ENCODE results near the gene RPL22. TPM values are rescaled to one million over a fixed set of nuclear protein-coding genes. Genes with fewer than 3 reads are reported as not detected.

The RPL22 gene
- 1,162 TPM for polyA plus RNA-seq (2013, experiment 1 of 2)
- 1,142 TPM for polyA plus RNA-seq (2013, experiment 2 of 2)

DNA sequence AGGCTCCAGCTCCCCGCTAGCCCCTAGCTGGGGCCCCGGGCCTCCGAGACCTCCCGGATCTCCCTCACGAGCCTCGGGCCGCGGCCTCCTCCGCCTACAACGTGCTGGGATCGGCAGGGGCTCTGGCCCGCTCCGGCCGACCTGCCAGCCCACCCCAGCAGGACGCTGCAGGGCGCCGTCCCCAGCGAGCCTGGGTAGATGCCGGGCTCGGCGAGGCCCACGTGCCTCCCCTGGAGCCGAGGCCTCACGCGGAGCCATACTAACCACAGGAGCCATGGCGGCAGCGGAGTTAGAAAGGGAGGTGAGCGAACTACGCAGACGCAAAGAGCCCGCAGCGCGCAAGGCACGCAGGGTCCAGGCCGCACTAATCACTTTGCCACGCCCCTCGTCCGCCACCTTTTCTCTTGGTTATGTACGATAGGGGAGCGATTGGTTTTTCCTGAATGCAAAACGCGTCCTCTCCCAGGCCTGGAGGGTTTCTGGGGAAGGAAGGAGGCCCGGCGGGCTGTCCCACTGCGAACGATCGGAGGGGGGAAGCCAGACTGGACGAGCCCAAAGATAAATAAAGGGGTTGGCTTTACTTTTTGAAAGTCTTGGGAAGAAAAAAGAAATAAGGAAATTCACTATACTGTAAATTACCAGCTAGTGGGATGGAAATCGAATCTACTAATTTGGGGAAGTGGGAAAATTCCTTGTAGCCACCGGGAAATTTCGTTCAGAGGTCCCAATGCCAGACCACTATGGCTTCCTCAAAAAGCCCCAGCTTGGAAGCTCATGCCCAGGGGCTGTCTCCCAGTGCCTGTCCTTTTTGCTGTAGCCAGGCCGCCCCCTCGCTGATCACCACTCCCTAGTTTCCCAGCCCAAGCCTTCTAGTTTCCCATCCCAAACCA is at the start of gene RPL22:
Gene RPL22, minus strand, starts transcription at position 298 of the 890 bp plus-strand sequence. Its CDS starts 22 bp downstream, at position 276.
- peak within 1 kb of the TSS; percentile 100 for H3K56ac ChIP-seq (ENCODE audit: low read length)
- peaks cover 5% of the 10 kb centered on the region for H3K36me3 ChIP-seq (ENCODE audit: control insufficient read depth, insufficient read depth, low read length)
- H3K9ac ChIP-seq (ENCODE audit: low read length) = peak within 1 kb of the TSS; percentile 94
- peak within 1 kb of the TSS; percentile 81 for H3K18ac ChIP-seq (ENCODE audit: low read length)
- peak within 1 kb of the TSS; percentile 35 for H3K27ac ChIP-seq (ENCODE audit: low read depth, low read length)
- H2BK120ac ChIP-seq (ENCODE audit: low read depth, low read length) = peak within 1 kb of the TSS; percentile 69
- no peak within 1 kb of the TSS for H2BK15ac ChIP-seq (replicated peaks; ENCODE audit: low read depth)
- H3K79me2 ChIP-seq (ENCODE audit: control insufficient read depth, insufficient read depth, low read length) = peaks cover 38% of the 10 kb centered on the region
- H2BK5ac ChIP-seq (ENCODE audit: low read length) = peak within 1 kb of the TSS; percentile 95
- H4K5ac ChIP-seq (ENCODE audit: low read length) = peak within 1 kb of the TSS; percentile 100
- peak within 1 kb of the TSS; percentile 95 for H3K4me3 ChIP-seq (ENCODE audit: low read length)
- peak within 1 kb of the TSS; percentile 100 for H3K4ac ChIP-seq (ENCODE audit: low read depth, low read length)
- peak; percentile 100 for DNase-seq
- peak within 1 kb of the TSS; percentile 96 for H3K4me2 ChIP-seq (ENCODE audit: low read length)
- H2AK5ac ChIP-seq (ENCODE audit: low read length) = peak within 1 kb of the TSS; percentile 90
- no CpG with 5 or more reads among the region's 53 CpGs for WGBS (ENCODE audit: extremely low coverage, insufficient coverage, low lambda C conversion rate)
- peaks cover 8% of the 10 kb centered on the region for H3K4me1 ChIP-seq (ENCODE audit: control insufficient read depth, low read depth, low read length)
- H4K8ac ChIP-seq (ENCODE audit: low read depth, low read length) = peak within 1 kb of the TSS; percentile 88
- peak within 1 kb of the TSS; percentile 100 for H3K23ac ChIP-seq (ENCODE audit: low read length)
- H3K27me3 ChIP-seq (ENCODE audit: insufficient read depth, low read length, poor library complexity) = no peaks in the 10 kb centered on the region
- peaks cover 8% of the 10 kb centered on the region for H3K79me1 ChIP-seq (ENCODE audit: low read length)

DNA sequence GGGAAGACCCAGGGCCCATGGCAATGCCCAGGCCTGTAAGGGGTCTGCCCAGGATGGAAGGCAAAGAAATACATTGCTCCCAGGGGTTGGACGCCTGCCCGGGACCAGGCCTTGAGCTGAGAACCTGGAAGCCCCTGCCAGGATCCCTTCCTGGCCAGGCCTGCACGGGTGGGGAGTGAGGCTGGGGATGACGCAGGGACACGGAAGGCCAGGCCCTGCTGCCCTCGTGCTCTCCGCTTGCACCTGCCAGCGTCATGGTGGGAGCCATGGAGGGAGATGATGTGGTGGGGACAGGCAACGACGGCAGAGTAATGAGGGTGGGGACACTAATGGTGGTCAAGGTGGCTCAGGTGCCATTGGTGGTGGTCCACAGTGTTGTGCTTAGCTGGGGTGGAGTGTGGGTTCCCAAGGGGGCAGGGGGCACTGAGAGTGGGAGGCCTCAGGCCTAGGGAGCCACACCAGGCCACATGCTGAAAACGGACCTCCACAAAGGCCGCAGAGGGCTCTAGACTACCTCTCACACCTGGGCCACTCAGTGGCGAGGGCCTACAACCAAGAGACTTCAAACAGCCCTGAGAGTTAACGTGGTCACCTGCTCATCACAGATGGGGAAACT is 48.9 kb upstream of the RPL22 start:
- WGBS (ENCODE audit: extremely low coverage, insufficient coverage, low lambda C conversion rate) = no CpG with 5 or more reads among the region's 14 CpGs

DNA sequence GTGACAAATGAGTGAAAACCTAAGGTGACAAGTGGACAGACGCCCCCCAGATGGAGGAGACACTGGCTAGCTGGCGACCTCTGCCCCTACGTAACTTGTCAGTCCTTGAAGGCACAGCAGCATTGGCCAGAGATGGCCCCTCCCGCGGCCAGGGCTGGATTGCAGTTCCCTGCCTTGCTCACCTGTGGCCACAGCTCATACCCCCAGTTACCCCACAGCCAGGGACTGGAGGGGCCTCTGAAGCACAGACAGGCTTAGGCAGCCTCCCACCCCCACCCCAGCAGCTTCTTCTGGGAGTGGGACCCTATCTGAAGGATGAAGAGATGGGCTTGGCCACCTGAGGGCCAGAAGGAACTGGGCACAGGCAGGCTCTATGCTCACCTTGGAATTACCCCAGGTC is 48.3 kb upstream of the RPL22 start:
- Histone ChIP-seq H2AK5ac (ENCODE audit: low read length) (no peak overlapping the region), H3K79me2 (ENCODE audit: control insufficient read depth, insufficient read depth, low read length) (no peaks in the 10 kb centered on the region), H3K9ac (ENCODE audit: low read length) (no peak overlapping the region), H3K79me1 (ENCODE audit: low read length) (no peaks in the 10 kb centered on the region), H4K5ac (ENCODE audit: low read length) (no peak overlapping the region), H2BK120ac (ENCODE audit: low read depth, low read length) (no peak overlapping the region), H3K27me3 (ENCODE audit: insufficient read depth, low read length, poor library complexity) (peaks cover 45% of the 10 kb centered on the region), H3K4me3 (ENCODE audit: low read length) (no peak overlapping the region), H3K56ac (ENCODE audit: low read length) (no peak overlapping the region), H2BK15ac (replicated peaks; ENCODE audit: low read depth) (no peak overlapping the region), H3K27ac (ENCODE audit: low read depth, low read length) (no peak overlapping the region), H3K36me3 (ENCODE audit: control insufficient read depth, insufficient read depth, low read length) (no peaks in the 10 kb centered on the region), H3K4ac (ENCODE audit: low read depth, low read length) (no peak overlapping the region), H3K4me1 (ENCODE audit: control insufficient read depth, low read depth, low read length) (no peaks in the 10 kb centered on the region), H3K18ac (ENCODE audit: low read length) (no peak overlapping the region), H4K8ac (ENCODE audit: low read depth, low read length) (no peak overlapping the region), H2BK5ac (ENCODE audit: low read length) (no peak overlapping the region), H3K23ac (ENCODE audit: low read length) (no peak overlapping the region), H3K4me2 (ENCODE audit: low read length) (no peak overlapping the region)
- WGBS (ENCODE audit: extremely low coverage, insufficient coverage, low lambda C conversion rate) = no CpG with 5 or more reads among the region's 5 CpGs
- no peak for DNase-seq

More for the DNA sequence above, 48.9 kb upstream of the RPL22 start:
- Histone ChIP-seq H3K79me1 (ENCODE audit: low read length) (no peaks in the 10 kb centered on the region), H3K56ac (ENCODE audit: low read length) (no peak overlapping the region), H3K27me3 (ENCODE audit: insufficient read depth, low read length, poor library complexity) (peaks cover 39% of the 10 kb centered on the region), H3K79me2 (ENCODE audit: control insufficient read depth, insufficient read depth, low read length) (no peaks in the 10 kb centered on the region), H3K27ac (ENCODE audit: low read depth, low read length) (no peak overlapping the region), H3K23ac (ENCODE audit: low read length) (no peak overlapping the region), H4K5ac (ENCODE audit: low read length) (no peak overlapping the region), H3K4me3 (ENCODE audit: low read length) (no peak overlapping the region), H2BK120ac (ENCODE audit: low read depth, low read length) (no peak overlapping the region), H4K8ac (ENCODE audit: low read depth, low read length) (no peak overlapping the region), H3K18ac (ENCODE audit: low read length) (no peak overlapping the region), H2BK5ac (ENCODE audit: low read length) (no peak overlapping the region), H3K36me3 (ENCODE audit: control insufficient read depth, insufficient read depth, low read length) (no peaks in the 10 kb centered on the region), H3K4ac (ENCODE audit: low read depth, low read length) (no peak overlapping the region), H3K4me2 (ENCODE audit: low read length) (no peak overlapping the region), H3K4me1 (ENCODE audit: control insufficient read depth, low read depth, low read length) (no peaks in the 10 kb centered on the region), H3K9ac (ENCODE audit: low read length) (no peak overlapping the region), H2AK5ac (ENCODE audit: low read length) (no peak overlapping the region), H2BK15ac (replicated peaks; ENCODE audit: low read depth) (no peak overlapping the region)
- DNase-seq = no peak

DNA sequence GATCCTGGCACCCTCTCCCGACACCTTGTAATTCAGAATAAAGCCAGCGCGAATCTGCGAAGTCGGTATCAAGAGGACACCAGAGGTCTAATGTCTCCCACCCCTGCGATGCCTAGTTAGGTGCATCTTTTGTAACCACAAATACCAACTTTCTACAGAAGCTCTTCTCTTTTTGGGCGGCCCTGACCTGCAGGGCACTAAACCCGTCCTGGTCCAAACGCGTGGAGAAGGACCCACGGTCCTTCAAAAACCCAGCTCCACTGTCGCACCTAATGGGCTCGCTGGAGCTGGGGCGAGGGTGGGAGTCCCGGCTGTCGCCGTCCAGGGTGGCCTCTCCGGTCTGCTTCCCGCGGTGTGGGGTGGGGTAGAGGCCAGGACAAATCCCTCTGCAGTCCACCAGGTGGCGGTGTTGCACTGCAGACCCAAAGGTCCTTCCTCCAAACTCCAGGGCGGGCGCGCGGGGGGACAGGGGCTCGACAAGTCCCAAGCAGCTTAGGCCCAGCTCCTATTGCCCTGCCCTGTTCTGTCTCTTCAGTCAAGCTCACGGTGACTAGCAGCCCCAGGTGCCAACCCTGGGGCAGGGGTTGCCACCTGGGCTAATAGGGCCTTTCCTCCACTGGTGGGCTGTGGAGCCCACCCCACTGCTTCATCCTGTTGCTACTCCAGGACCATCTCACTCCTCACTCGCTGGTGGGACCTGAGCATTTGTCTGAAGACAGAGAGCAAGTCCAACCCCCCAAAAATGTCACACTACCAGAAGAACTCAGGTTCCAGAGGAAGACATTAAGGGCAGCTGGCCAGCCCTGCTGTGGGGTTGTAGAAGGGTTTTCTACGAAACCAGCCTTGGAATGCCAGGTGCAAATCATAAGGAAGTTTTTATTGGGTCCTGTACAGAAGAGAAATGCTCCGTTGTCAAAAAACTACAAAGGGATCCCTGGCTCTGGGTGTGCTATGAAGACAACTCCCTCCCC is 47.4 kb upstream of the RPL22 start:
- H3K4ac ChIP-seq (ENCODE audit: low read depth, low read length) = no peak overlapping the region
- no peaks in the 10 kb centered on the region for H3K79me2 ChIP-seq (ENCODE audit: control insufficient read depth, insufficient read depth, low read length)
- no peak overlapping the region for H2AK5ac ChIP-seq (ENCODE audit: low read length)
- no peak overlapping the region for H4K8ac ChIP-seq (ENCODE audit: low read depth, low read length)
- H4K5ac ChIP-seq (ENCODE audit: low read length) = no peak overlapping the region
- H2BK120ac ChIP-seq (ENCODE audit: low read depth, low read length) = no peak overlapping the region
- H2BK15ac ChIP-seq (replicated peaks; ENCODE audit: low read depth) = no peak overlapping the region
- no peak overlapping the region for H3K27ac ChIP-seq (ENCODE audit: low read depth, low read length)
- H3K23ac ChIP-seq (ENCODE audit: low read length) = no peak overlapping the region
- H3K4me3 ChIP-seq (ENCODE audit: low read length) = no peak overlapping the region
- H3K79me1 ChIP-seq (ENCODE audit: low read length) = no peaks in the 10 kb centered on the region
- no peak overlapping the region for H3K18ac ChIP-seq (ENCODE audit: low read length)
- no peak overlapping the region for H3K56ac ChIP-seq (ENCODE audit: low read length)
- no CpG with 5 or more reads among the region's 30 CpGs for WGBS (ENCODE audit: extremely low coverage, insufficient coverage, low lambda C conversion rate)
- peak; percentile 88 for DNase-seq
- peaks cover 50% of the 10 kb centered on the region for H3K27me3 ChIP-seq (ENCODE audit: insufficient read depth, low read length, poor library complexity)
- no peaks in the 10 kb centered on the region for H3K36me3 ChIP-seq (ENCODE audit: control insufficient read depth, insufficient read depth, low read length)
- H2BK5ac ChIP-seq (ENCODE audit: low read length) = no peak overlapping the region
- H3K9ac ChIP-seq (ENCODE audit: low read length) = no peak overlapping the region
- no peak overlapping the region for H3K4me2 ChIP-seq (ENCODE audit: low read length)
- H3K4me1 ChIP-seq (ENCODE audit: control insufficient read depth, low read depth, low read length) = no peaks in the 10 kb centered on the region

DNA sequence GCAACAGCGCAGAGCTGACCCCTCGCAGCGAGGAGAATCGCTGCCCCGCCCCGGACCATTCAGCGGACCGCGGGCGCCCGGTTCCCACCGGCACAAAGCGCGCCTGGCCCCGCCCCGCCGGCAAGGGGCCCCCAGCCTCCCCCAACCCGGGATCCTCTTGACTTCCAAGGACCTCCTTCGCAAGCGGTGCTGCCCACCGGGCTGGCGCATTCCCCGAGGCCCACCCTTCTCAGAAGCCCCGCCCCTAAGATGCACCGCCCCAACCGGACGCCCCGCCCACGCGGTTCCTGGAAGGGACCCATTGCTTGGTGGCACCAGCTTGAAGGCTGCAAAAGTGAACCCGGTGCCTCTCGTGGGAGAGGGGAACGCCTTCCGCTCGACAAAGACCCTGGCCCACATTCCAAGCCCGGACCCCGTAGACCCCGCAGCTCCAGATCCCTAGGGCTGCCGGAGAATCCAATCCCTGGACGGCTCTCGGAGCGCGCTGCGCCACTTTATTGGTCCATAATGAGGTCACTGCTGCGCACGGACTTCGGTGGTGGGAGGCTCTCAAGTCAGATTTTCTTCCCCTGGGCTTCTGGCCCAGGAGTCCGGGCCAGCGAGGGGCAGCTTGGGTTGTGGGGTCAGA is 46.6 kb upstream of the RPL22 start:
- peak; percentile 68 for DNase-seq
- Histone ChIP-seq H2BK15ac (replicated peaks; ENCODE audit: low read depth) (no peak overlapping the region), H3K36me3 (ENCODE audit: control insufficient read depth, insufficient read depth, low read length) (no peaks in the 10 kb centered on the region), H3K4me2 (ENCODE audit: low read length) (no peak overlapping the region), H4K8ac (ENCODE audit: low read depth, low read length) (no peak overlapping the region), H2BK5ac (ENCODE audit: low read length) (no peak overlapping the region), H3K4ac (ENCODE audit: low read depth, low read length) (no peak overlapping the region), H2BK120ac (ENCODE audit: low read depth, low read length) (no peak overlapping the region), H3K79me2 (ENCODE audit: control insufficient read depth, insufficient read depth, low read length) (no peaks in the 10 kb centered on the region), H2AK5ac (ENCODE audit: low read length) (no peak overlapping the region), H3K4me1 (ENCODE audit: control insufficient read depth, low read depth, low read length) (no peaks in the 10 kb centered on the region), H3K4me3 (ENCODE audit: low read length) (no peak overlapping the region), H3K23ac (ENCODE audit: low read length) (no peak overlapping the region), H3K56ac (ENCODE audit: low read length) (no peak overlapping the region), H4K5ac (ENCODE audit: low read length) (no peak overlapping the region), H3K18ac (ENCODE audit: low read length) (no peak overlapping the region), H3K27ac (ENCODE audit: low read depth, low read length) (no peak overlapping the region), H3K9ac (ENCODE audit: low read length) (no peak overlapping the region), H3K27me3 (ENCODE audit: insufficient read depth, low read length, poor library complexity) (peaks cover 54% of the 10 kb centered on the region), H3K79me1 (ENCODE audit: low read length) (no peaks in the 10 kb centered on the region)
- no CpG with 5 or more reads among the region's 49 CpGs for WGBS (ENCODE audit: extremely low coverage, insufficient coverage, low lambda C conversion rate)
